SH-SY5Y (cell line): ENCODE results near the gene LRMDA.

Source experiments
- GATA2 ChIP-seq: IDR thresholded peaks from 2 replicates; pipeline ENCODE4 v1.6.1; 2011; ENCODE audit warnings: mild to moderate bottlenecking, low read depth, low read length
- GATA3 ChIP-seq: IDR thresholded peaks from 2 replicates; pipeline ENCODE4 v1.6.1; 2011; ENCODE audit warnings: low read depth, mild to moderate bottlenecking, low read length, moderate library complexity

DNA sequence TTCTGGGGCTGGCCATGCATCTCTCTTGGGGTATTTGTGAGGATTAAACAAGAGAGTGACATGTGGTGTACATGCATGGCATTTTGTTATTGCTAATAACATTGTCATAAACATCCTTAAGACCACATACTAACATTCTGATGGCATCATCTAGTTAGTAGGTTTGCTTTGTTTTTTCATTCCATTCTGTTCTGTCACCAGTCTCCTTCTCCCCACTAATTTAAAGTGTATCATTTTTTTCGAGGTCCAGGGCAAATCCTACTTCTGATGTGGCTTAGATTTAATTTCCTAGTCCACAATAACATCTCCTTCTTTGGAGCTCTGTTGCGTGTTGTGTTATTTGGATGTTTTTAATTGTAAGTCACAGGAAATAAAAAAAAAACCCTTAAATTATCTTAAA, 248.1 kb downstream of the LRMDA start:
- TF ChIP-seq GATA2 (no peak), GATA3 (no peak)
